GM12892 (cell line): ENCODE results near the gene STEAP4.

Source experiments
- POLR2A ChIP-seq: IDR thresholded peaks from 2 replicates; pipeline ENCODE4 v1.6.1; 2011; ENCODE audit warnings: low read depth, low read length, control low read depth
- TAF1 ChIP-seq: IDR thresholded peaks from 2 replicates; pipeline ENCODE4 v1.6.1; 2011; ENCODE audit warnings: low read depth, mild to moderate bottlenecking, control low read depth, low read length, borderline replicate concordance

GRCh38 chr7:88315522-88315921 lies 8.8 kb upstream of the STEAP4 start:
- no peak for TF ChIP-seq POLR2A
- no peak for TF ChIP-seq TAF1
